Measurements from ENCODE around the gene SCN1A. TPM values are rescaled to one million over a fixed set of nuclear protein-coding genes. Genes with fewer than 3 reads are reported as not detected.

Gene SCN1A
- total RNA-seq: not detected in 2 replicates

DNA sequence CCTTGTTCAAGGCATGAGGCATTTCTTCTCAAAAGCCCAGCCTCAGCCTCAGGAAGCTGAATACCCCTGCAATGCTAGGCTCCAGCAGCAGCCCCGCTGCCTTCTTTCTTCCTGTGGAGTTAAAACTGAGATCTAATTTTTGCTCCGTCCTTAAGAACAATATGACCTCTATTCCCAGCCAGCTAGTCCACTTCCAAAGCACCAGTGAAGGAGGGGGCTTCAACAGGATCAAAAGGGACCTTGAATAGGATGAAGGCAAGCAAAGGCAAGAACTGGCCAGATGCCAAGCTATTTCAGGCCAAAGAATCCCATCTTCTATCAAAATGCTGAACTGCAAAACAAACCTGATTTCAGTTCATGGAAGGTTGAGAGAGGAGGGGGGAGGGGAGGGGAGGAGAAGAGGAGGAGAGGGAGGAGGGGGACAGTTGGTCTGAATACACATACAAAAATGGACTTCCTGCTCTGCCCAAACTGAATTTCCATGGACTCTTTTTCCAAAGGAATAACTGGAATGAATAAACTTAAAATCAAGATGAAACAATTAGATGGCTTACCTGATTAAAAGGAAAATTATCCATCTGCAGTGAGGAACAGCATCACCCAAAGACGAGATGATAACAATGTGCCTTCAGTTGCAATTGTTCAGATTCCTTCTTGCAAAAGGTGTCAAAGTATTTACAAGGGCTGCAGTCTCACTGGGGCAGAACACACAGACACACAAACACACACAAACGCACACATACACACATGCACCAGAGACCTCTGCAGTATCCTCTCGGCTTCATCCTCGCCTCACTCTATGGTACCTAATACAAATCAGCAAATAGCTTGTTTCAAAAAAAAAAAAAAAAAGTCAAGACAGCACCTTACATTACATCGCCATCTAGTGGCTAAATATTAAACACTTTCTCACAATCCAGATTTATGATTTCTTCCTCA lies at the start of gene SCN1A:
Gene SCN1A (minus strand): TSS at position 804 of the 939 bp plus-strand sequence. CDS start 54,399 bp downstream, outside the sequence.

DNA sequence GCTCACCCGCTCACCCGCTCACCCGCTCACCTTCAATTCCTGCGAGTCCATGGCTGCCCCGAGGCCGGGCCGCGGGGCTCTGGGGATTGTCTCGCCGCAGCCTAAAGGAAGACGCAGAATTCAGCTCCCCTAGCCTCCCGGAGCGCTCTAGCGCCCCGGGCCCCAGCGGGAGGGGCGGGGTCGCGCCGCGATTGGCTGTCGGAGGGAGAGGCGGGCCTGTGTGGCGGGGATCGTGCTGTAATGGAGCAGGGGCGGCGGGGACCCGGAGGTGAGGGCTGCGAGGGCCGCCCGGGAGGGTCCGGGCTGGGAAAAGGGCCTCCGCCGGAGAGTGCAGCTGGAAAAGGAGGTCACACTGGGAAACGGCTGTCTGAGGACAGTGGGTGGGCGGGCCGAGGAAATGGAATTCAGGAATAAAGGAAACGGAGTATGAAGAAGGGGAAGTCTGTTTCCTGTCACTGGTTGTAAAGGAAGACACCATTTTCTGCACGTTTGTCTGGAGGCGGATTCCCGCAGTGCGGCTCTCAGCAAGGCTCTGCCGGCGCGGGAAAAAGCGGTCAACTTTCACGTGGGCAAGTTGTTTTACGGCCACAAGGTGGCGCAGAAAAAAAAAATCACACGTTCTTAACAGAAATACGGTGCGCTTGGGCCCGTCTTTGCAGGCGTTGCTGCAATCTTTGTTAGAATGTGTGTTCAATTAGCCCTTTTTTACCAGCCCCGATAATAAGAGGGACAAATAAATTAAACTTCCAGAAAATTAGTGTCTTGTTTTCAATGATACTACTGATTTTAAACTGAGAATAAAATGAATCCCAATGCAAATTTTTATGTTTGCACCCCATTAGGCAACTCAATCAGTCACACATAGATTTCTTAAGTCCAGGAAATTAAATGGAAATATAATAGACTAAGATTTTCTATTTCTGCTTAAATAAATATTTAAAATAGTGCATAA lies 173.9 kb downstream of the SCN1A start, which contains the start of gene TTC21B:
Gene TTC21B (minus strand): TSS at position 122 of the 952 bp plus-strand sequence. CDS start 71 bp downstream, at position 51.

Other genes with a start within 250 kb of the SCN1A start
- 4.9 and 9.0 TPM in 2 replicates for gene TTC21B, start 174.2 kb downstream of the SCN1A start, total RNA-seq
- gene SCN9A, start 247.9 kb upstream of the SCN1A start, total RNA-seq: 0.42 and 0.71 TPM in 2 replicates